NAMALWA (cell line): Measurements from ENCODE around the gene PNPLA6.
A peak's percentile ranks its signal among the peaks of the same experiment; 100 is the strongest.

Experiments used
- DNase-seq: peaks from one replicate; pipeline ENCODE4 v3.0.0-alpha.2; 2015; ENCODE audit warnings: low spot score

Gene PNPLA6

GRCh38 chr19:7602240-7602934 lies 66.9 kb downstream of the PNPLA6 start:
- DNase-seq: no peak

GRCh38 chr19:7602935-7603497 lies 67.5 kb downstream of the PNPLA6 start:
- DNase-seq: no peak

- DNase-seq: no peak
Measured at GRCh38 chr19:7603919-7604318, 68.4 kb downstream of the PNPLA6 start.

- peak; percentile 99 for DNase-seq
Measured at GRCh38 chr19:7605490-7606222, 70.1 kb downstream of the PNPLA6 start.

- no peak for DNase-seq
Measured at GRCh38 chr19:7606289-7606688, 70.8 kb downstream of the PNPLA6 start.

- DNase-seq: no peak
Measured at GRCh38 chr19:7607212-7607873, 71.8 kb downstream of the PNPLA6 start.

GRCh38 chr19:7607874-7608560 lies 72.5 kb downstream of the PNPLA6 start:
- no peak for DNase-seq

- DNase-seq: no peak
Measured at GRCh38 chr19:7610491-7611240, 75.1 kb downstream of the PNPLA6 start.
